CD8-positive, alpha-beta memory T cell (primary cell): ENCODE results near the gene CXCL14. TPM values are rescaled to one million over a fixed set of nuclear protein-coding genes. Genes with fewer than 3 reads are reported as not detected.

Experiments
- CTCF ChIA-PET: fragments of 350-600 bp; sonication (Branson Sonifier 250); formaldehyde crosslinking; loops from one replicate; lab custom pipeline; 2021; ENCODE audit warnings: antibody characterized with exemption; lab: Charles Lee
- POLR2A ChIA-PET: fragments of 350-600 bp; sonication (Branson Sonifier 250); formaldehyde crosslinking; loops from one replicate; lab custom pipeline; 2021; ENCODE audit warnings: antibody characterized with exemption; lab: Charles Lee
- DNase-seq, 5 donors: peaks; one replicate each; pipeline versions ENCODE4 v3.0.0 to v3.0.0-alpha.2; 2020 to 2022; ENCODE audit warnings: mixed read lengths in 1 of 5
- H3K27ac ChIP-seq: one replicate; pipeline ENCODE4 v1.7.0; 2013; ENCODE audit warnings: low read depth, mild to moderate bottlenecking, low read length, moderate library complexity
- H3K27me3 ChIP-seq: 2 replicates; pipeline ENCODE4 v1.7.0; 2013; ENCODE audit warnings: low read length, mild to moderate bottlenecking; ENCODE audit not compliant: insufficient read depth, poor library complexity, severe bottlenecking
- H3K36me3 ChIP-seq: 2 replicates; pipeline ENCODE4 v1.7.0; 2013; ENCODE audit warnings: mild to moderate bottlenecking, low read length, moderate library complexity; ENCODE audit not compliant: insufficient read depth
- H3K4me1 ChIP-seq: 2 replicates; pipeline ENCODE4 v1.7.0; 2013; ENCODE audit warnings: mild to moderate bottlenecking, low read length, moderate library complexity; ENCODE audit not compliant: insufficient read depth
- H3K4me3 ChIP-seq: 2 replicates; pipeline ENCODE4 v1.7.0; 2013; ENCODE audit warnings: mild to moderate bottlenecking, low read length
- H3K9me3 ChIP-seq: 2 replicates; pipeline ENCODE4 v1.7.0; 2013; ENCODE audit warnings: mild to moderate bottlenecking, low read length
- H3K27ac Mint-ChIP-seq, 8 donors: one replicate each; pipeline ENCODE4 v1.8.0; 2020 to 2021; ENCODE audit warnings: mixed read lengths in 8 of 8, mild to moderate bottlenecking in 6 of 8, inconsistent platforms in 3 of 8, moderate library complexity in 3 of 8
- H3K27me3 Mint-ChIP-seq, 2 donors: one replicate each; pipeline ENCODE4 v1.8.0; 2020 to 2021; ENCODE audit warnings: mixed read lengths in 2 of 2, mild to moderate bottlenecking in 1 of 2, moderate library complexity in 1 of 2
- H3K36me3 Mint-ChIP-seq, 3 donors: one replicate each; pipeline ENCODE4 v1.8.0; 2020 to 2021; ENCODE audit warnings: mixed read lengths in 3 of 3, inconsistent platforms in 1 of 3, mild to moderate bottlenecking in 1 of 3
- H3K4me1 Mint-ChIP-seq, 3 donors: one replicate each; pipeline ENCODE4 v1.8.0; 2020 to 2021; ENCODE audit warnings: mixed read lengths in 3 of 3, inconsistent platforms in 1 of 3, mild to moderate bottlenecking in 1 of 3
- H3K4me3 Mint-ChIP-seq, 7 donors: one replicate each; pipeline ENCODE4 v1.8.0; 2020 to 2021; ENCODE audit warnings: mixed read lengths in 7 of 7, mild to moderate bottlenecking in 6 of 7, moderate library complexity in 4 of 7, inconsistent platforms in 2 of 7
- H3K9me3 Mint-ChIP-seq, 5 donors: one replicate each; pipeline ENCODE4 v1.8.0; 2020 to 2022; ENCODE audit warnings: mixed read lengths in 5 of 5, mild to moderate bottlenecking in 3 of 5, moderate library complexity in 2 of 5, inconsistent platforms in 1 of 5
- polyA plus RNA-seq: library from polyadenylated mRNA; unstranded; fragments of 300-500 nt; fragmentation: Illumina TruSeq; gene quantifications from one replicate; pipeline ENCODE4 v1.2.3, GENCODE V29; 2021
- total RNA-seq, 2 experiments: library from RNA; stranded (reverse); gene quantifications; one replicate each; pipeline ENCODE4 v1.2.3, GENCODE V29; 2021

Gene CXCL14, protein sequence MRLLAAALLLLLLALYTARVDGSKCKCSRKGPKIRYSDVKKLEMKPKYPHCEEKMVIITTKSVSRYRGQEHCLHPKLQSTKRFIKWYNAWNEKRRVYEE
- total RNA-seq (not detected), polyA plus RNA-seq (not detected)

DNA sequence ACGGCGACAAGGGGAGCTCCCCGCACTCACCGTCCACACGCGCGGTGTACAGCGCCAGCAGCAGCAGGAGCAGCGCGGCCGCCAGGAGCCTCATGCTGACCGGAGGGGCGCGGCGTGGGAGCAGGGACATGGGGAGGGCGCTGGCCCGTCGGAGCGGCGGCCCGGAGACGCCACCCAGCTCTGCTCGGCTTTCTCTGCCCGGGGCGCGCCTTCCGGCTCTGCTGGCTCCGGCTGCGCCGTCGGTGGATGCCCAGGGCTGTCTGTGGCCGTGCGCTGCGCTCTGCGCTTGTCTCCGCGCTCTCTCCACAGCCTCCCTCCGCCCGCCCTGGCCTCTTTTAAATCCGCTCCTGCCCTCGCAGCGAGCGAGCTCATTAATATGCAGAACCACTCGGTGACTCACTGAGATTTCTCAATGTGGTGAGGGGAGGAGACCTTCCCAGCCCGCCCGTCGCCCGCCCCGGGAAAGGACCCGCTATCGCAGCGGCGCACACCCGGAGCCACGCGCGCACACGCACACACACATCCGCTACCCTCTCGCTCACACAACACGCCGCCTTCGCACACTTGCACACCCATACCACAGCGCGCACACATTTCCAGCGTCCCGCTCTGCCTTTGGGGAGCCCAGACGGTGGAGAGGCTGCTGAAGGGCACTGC is at the start of gene CXCL14:
Gene CXCL14 (minus strand): TSS at position 307 of the 657 bp plus-strand sequence. CDS start 213 bp downstream, at position 94.
- Histone ChIP-seq H3K36me3 (no peaks in the 10 kb centered on the region), H3K27ac (no peak within 1 kb of the TSS), H3K9me3 (no peaks in the 10 kb centered on the region), H3K4me1 (no peaks in the 10 kb centered on the region), H3K4me3 (no peak within 1 kb of the TSS), H3K27me3 (no peaks in the 10 kb centered on the region)
- Mint-ChIP-seq H3K9me3 (peaks cover 0 to 1% (median 0%) of the 10 kb centered on the region in 5 donors), H3K4me3 (no peak within 1 kb of the TSS), H3K27me3 (peaks cover 25 to 58% of the 10 kb centered on the region in 2 donors), H3K36me3 (no peaks in the 10 kb centered on the region), H3K27ac (no peak within 1 kb of the TSS), H3K4me1 (no peaks in the 10 kb centered on the region)
- POLR2A ChIA-PET = no interaction called here
- CTCF ChIA-PET = no interaction called here
- DNase-seq = no peak

DNA sequence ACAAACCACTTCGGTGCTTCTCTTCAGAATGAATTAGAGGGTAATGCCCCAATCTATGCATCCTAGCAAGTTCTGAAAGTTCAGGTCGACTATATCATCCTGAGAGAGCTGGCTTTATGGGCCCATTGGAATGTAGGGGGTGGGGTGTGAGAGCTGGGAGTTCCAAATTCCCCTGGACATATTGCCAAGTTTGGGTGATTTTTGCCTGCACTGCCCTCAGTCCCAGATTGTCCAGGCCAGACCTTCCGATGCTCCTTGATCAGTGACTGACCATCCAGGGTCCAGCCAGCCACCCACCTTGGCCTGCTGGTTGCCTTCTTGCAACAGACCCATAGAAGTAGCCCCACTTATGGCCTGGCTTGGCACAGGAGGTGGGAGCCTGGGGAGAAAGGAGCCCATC is 47.8 kb upstream of the CXCL14 start:
- H3K4me3 Mint-ChIP-seq = no peak overlapping the region
- CTCF ChIA-PET = no interaction called here
- POLR2A ChIA-PET = no interaction called here
- no peak for DNase-seq
- Histone ChIP-seq H3K4me3 (no peak overlapping the region), H3K27me3 (no peaks in the 10 kb centered on the region), H3K9me3 (no peaks in the 10 kb centered on the region), H3K4me1 (no peaks in the 10 kb centered on the region), H3K27ac (no peak overlapping the region), H3K36me3 (no peaks in the 10 kb centered on the region)
- no peaks in the 10 kb centered on the region for H3K9me3 Mint-ChIP-seq
- H3K4me1 Mint-ChIP-seq = no peaks in the 10 kb centered on the region
- H3K27ac Mint-ChIP-seq = no peak overlapping the region
- no peaks in the 10 kb centered on the region for H3K36me3 Mint-ChIP-seq
- H3K27me3 Mint-ChIP-seq = peaks cover 4 to 13% of the 10 kb centered on the region in 2 donors

DNA sequence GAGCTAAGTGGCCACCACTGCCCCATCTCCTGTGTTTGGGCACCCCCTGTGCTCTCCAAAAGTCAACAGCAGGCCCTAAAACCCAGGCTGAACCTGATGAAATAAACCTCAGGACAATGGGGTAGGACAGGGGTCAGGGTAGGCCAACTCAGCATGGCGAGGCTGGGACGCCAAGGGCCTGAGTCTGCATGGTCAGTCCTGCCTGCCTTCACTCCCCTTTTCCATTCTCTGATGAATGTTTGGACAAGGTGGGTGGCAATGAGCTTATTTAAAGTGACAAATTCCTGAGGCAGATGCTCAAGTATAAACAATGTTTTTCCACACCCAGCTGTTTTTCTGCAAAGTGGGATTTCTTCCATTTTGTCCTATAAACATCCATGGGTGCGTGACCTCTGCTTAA is 47.2 kb upstream of the CXCL14 start:
- Histone ChIP-seq H3K36me3 (no peaks in the 10 kb centered on the region), H3K9me3 (no peaks in the 10 kb centered on the region), H3K4me1 (no peaks in the 10 kb centered on the region), H3K4me3 (no peak overlapping the region), H3K27me3 (no peaks in the 10 kb centered on the region), H3K27ac (no peak overlapping the region)
- Mint-ChIP-seq H3K4me1 (no peaks in the 10 kb centered on the region), H3K27ac (no peak overlapping the region), H3K36me3 (no peaks in the 10 kb centered on the region), H3K9me3 (peaks cover 0 to under 1% (median 0%) of the 10 kb centered on the region in 5 donors), H3K27me3 (peaks cover 4 to 13% of the 10 kb centered on the region in 2 donors), H3K4me3 (no peak overlapping the region)
- ChIA-PET POLR2A (no interaction called here), CTCF (no interaction called here)
- no peak for DNase-seq

DNA sequence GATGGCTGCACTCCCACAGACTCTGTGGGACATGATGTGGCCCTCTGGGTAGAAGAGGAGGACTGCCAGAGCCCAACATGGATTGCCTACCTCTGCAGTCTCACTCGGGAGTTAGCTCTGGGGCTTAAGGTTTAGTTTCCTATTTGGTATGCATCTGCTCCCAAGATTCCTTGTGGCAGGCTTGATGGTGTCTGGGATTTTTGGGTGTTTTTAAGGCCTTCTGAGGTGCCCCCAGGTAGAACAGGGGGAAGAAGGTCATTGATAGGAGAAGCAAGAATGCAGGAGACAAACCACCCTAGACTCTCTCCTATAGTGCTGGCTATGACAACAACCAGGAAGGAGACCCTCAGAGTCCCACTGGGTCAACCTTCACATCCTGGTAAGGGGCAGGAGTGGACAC is 46.7 kb upstream of the CXCL14 start:
- Mint-ChIP-seq H3K4me1 (no peaks in the 10 kb centered on the region), H3K27me3 (peaks cover 4 to 13% of the 10 kb centered on the region in 2 donors), H3K27ac (no peak overlapping the region), H3K36me3 (no peaks in the 10 kb centered on the region), H3K4me3 (no peak overlapping the region), H3K9me3 (peaks cover 0 to 4% (median 0%) of the 10 kb centered on the region in 5 donors)
- Histone ChIP-seq H3K27ac (no peak overlapping the region), H3K36me3 (no peaks in the 10 kb centered on the region), H3K4me1 (no peaks in the 10 kb centered on the region), H3K9me3 (no peaks in the 10 kb centered on the region), H3K27me3 (no peaks in the 10 kb centered on the region), H3K4me3 (no peak overlapping the region)
- DNase-seq = no peak
- POLR2A ChIA-PET = no interaction called here
- CTCF ChIA-PET = no interaction called here

DNA sequence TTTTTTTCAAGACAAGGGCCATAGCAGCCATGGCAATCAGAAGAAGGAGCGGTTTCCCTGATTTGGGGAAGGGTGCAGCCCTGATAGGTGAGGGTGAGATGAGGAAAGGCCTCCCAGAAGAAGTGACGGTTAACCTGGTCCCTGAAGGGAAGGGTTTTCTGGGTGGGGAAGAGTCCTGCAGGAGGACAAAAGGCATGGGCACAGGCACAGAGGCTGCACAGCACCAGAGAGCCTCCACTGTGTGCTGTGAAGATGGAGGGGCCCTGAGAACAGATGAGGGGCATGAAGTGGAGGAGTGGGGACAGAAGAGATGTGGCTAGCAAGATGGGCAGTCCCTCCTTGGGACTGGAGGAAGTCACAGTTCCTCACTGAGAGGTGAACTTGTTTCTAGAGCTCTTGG is 46.3 kb upstream of the CXCL14 start:
- H3K36me3 Mint-ChIP-seq = no peaks in the 10 kb centered on the region
- no peak overlapping the region for H3K4me3 ChIP-seq
- no peak for DNase-seq
- no peak overlapping the region for H3K4me3 Mint-ChIP-seq
- H3K4me1 Mint-ChIP-seq = no peaks in the 10 kb centered on the region
- no peak overlapping the region for H3K27ac ChIP-seq
- POLR2A ChIA-PET = no interaction called here
- CTCF ChIA-PET = no interaction called here
- peaks cover 4 to 13% of the 10 kb centered on the region in 2 donors for H3K27me3 Mint-ChIP-seq
- H3K36me3 ChIP-seq = no peaks in the 10 kb centered on the region
- H3K9me3 Mint-ChIP-seq = peaks cover 0 to 4% (median 0%) of the 10 kb centered on the region in 5 donors
- no peak overlapping the region for H3K27ac Mint-ChIP-seq
- H3K27me3 ChIP-seq = no peaks in the 10 kb centered on the region
- no peaks in the 10 kb centered on the region for H3K9me3 ChIP-seq
- H3K4me1 ChIP-seq = no peaks in the 10 kb centered on the region

DNA sequence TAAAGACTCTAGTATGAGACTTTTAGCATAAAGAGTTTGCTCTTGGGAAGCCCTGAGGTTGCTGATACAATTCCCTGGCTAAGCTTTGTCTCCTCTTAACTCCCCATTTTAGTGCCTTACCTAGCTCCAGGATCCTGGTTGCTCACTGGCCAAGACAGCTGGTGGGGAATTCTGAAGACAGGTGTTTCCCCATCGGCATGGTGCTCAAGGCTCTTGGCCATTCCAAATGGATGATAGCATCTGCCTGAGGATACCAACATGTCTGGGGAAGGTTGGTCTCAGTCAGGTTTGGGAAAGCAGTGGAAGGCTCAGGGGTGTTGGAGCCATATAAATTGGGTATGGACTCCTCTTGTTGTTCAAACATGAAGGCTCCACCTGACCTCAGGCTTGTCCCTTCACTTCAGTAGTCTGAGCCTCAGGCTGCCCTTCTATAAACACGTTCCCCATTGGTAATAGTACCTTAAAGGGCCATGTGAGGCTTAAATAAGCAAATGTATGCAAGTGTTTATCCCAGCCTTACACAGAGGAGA is 44.5 kb upstream of the CXCL14 start:
- no peak overlapping the region for H3K4me3 Mint-ChIP-seq
- H3K9me3 ChIP-seq = no peaks in the 10 kb centered on the region
- H3K27ac Mint-ChIP-seq = no peak overlapping the region
- no peak overlapping the region for H3K27ac ChIP-seq
- ChIA-PET POLR2A (no interaction called here), CTCF (no interaction called here)
- no peaks in the 10 kb centered on the region for H3K4me1 Mint-ChIP-seq
- H3K27me3 Mint-ChIP-seq = peaks cover 9 to 10% of the 10 kb centered on the region in 2 donors
- H3K4me1 ChIP-seq = no peaks in the 10 kb centered on the region
- H3K4me3 ChIP-seq = no peak overlapping the region
- DNase-seq = no peak
- no peaks in the 10 kb centered on the region for H3K27me3 ChIP-seq
- peaks cover 8 to 19% (median 14%) of the 10 kb centered on the region in 5 donors for H3K9me3 Mint-ChIP-seq
- no peaks in the 10 kb centered on the region for H3K36me3 ChIP-seq
- no peaks in the 10 kb centered on the region for H3K36me3 Mint-ChIP-seq

DNA sequence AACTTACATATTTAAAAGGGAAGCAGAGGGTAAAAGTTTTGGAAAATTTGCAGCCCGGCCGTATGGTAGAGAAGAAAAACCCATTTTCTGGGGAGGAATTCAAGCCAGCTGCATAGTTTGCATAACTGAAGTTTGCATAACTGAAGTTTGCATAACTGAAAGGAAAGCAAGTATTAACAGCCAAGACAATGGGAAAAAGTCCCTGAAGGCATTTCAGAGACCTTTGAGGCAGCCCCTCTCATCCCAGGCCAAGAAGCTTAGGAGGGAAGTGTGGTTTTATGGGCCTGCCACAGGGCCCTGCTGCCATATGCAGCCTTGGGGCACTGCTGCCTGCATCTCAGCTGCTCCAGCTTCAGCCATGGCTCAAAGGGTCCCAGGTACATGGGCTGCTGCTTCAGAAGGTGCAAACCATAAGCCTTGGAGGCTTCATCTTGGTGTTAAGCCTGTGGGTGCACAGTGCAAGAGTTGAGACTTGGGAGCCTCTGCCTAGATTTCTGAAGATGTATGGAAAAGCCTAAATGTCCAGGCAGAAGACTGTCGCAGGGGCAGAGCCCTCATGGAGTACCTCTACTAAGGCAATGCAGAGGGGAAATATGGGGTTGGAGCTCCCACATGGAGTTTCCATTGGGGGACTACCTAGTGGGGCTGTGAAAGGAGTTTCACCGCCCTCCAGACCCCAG is 36.9 kb upstream of the CXCL14 start:
- no peak for DNase-seq
- H3K4me3 Mint-ChIP-seq = no peak overlapping the region

DNA sequence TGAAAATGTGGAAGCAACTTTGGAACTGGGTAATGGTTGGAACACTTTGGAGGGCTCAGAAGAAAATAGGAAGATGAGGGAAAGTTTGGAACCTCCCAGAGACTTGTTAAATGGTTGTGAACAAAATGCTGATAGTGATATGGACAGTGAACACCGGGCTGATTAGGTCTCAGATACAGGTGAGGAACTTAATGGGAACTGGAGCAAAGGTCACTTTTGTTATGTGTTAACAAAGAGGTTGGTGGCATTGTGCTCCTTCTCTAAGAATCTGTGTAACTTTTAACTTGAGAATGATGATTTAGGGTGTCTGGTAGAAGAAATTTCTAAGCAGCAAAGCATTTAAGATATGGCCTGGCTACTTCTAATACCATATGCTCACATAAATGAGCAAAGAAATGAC is 36.4 kb upstream of the CXCL14 start:
- ChIA-PET CTCF (no interaction called here), POLR2A (no interaction called here)
- no peak for DNase-seq
- peaks cover 7% of the 10 kb centered on the region in 2 donors for H3K27me3 Mint-ChIP-seq
- no peaks in the 10 kb centered on the region for H3K36me3 Mint-ChIP-seq
- Histone ChIP-seq H3K4me3 (no peak overlapping the region), H3K27me3 (no peaks in the 10 kb centered on the region), H3K9me3 (no peaks in the 10 kb centered on the region), H3K27ac (no peak overlapping the region), H3K36me3 (no peaks in the 10 kb centered on the region), H3K4me1 (no peaks in the 10 kb centered on the region)
- peaks cover 17 to 34% (median 20%) of the 10 kb centered on the region in 5 donors for H3K9me3 Mint-ChIP-seq
- H3K4me3 Mint-ChIP-seq = peak overlapping the region in 1 of 7 donors; percentile 25
- no peak overlapping the region for H3K27ac Mint-ChIP-seq
- H3K4me1 Mint-ChIP-seq = no peaks in the 10 kb centered on the region

More for the DNA sequence above, 36.9 kb upstream of the CXCL14 start:
- H3K27ac ChIP-seq = no peak overlapping the region
- no peaks in the 10 kb centered on the region for H3K9me3 ChIP-seq
- no peaks in the 10 kb centered on the region for H3K4me1 ChIP-seq
- ChIA-PET POLR2A (no interaction called here), CTCF (no interaction called here)
- no peaks in the 10 kb centered on the region for H3K4me1 Mint-ChIP-seq
- no peak overlapping the region for H3K27ac Mint-ChIP-seq
- H3K4me3 ChIP-seq = no peak overlapping the region
- H3K36me3 ChIP-seq = no peaks in the 10 kb centered on the region
- no peaks in the 10 kb centered on the region for H3K36me3 Mint-ChIP-seq
- H3K27me3 Mint-ChIP-seq = peaks cover 7% of the 10 kb centered on the region in 2 donors
- H3K9me3 Mint-ChIP-seq = peaks cover 17 to 34% (median 20%) of the 10 kb centered on the region in 5 donors
- H3K27me3 ChIP-seq = no peaks in the 10 kb centered on the region
